Astrocyte of the cerebellum (primary cell): ENCODE measurements around the gene GNAL.

ENCODE experiments used
- DNase-seq: peaks from one replicate; pipeline ENCODE4 v3.0.0-alpha.2; 2011; ENCODE audit warnings: low read depth
- H3K4me3 ChIP-seq: 2 replicates; pipeline ENCODE4 v1.5.1; 2011; ENCODE audit warnings: mild to moderate bottlenecking, low read depth, low read length, moderate library complexity
- CTCF ChIP-seq: IDR thresholded peaks from 2 replicates; pipeline ENCODE4 v1.5.1; 2012; ENCODE audit warnings: low read length, low read depth, moderate library complexity, mild to moderate bottlenecking; ENCODE audit errors: missing control alignments
- in situ Hi-C: cut with HindIII; loops from 2 replicates; pipeline ENCODE4 v1.10.0; 2017; ENCODE audit warnings: low sequenced_read_pairs

Gene GNAL

GRCh38 chr18:11728249-11728648 is 39.2 kb downstream of the GNAL start:
- in situ Hi-C loops, result loop anchor here (25.0 kb wide), 1 partner anchor 284 kb away; no protein-coding TSS in a partner anchor
- no peak for DNase-seq
- H3K4me3 ChIP-seq, result no peak overlapping the region
- peak; percentile 29 for TF ChIP-seq CTCF

- TF ChIP-seq CTCF, result no peak
- DNase-seq, result no peak
- in situ Hi-C loops, result loop anchor here (25.0 kb wide), 1 partner anchor 283 kb away; no protein-coding TSS in a partner anchor
- H3K4me3 ChIP-seq, result no peak overlapping the region
Observed at GRCh38 chr18:11729556-11729955, 40.5 kb downstream of the GNAL start.

- in situ Hi-C loops, result loop anchor here (25.0 kb wide), 1 partner anchor 279 kb away; no protein-coding TSS in a partner anchor
- peak; percentile 94 for TF ChIP-seq CTCF
- H3K4me3 ChIP-seq, result peak overlapping the region; percentile 13
- DNase-seq, result peak; percentile 18
Observed at GRCh38 chr18:11733031-11733430, 44.0 kb downstream of the GNAL start.

- no peak for TF ChIP-seq CTCF
- in situ Hi-C loops, result loop anchor here (25.0 kb wide), 1 partner anchor 276 kb away; no protein-coding TSS in a partner anchor
- no peak for DNase-seq
- H3K4me3 ChIP-seq, result no peak overlapping the region
Observed at GRCh38 chr18:11736656-11737055, 47.6 kb downstream of the GNAL start.

GRCh38 chr18:11739893-11740292 is 50.8 kb downstream of the GNAL start:
- DNase-seq, result no peak
- in situ Hi-C loops, result loop anchor here (25.0 kb wide), 1 partner anchor 272 kb away; no protein-coding TSS in a partner anchor
- no peak overlapping the region for H3K4me3 ChIP-seq
- TF ChIP-seq CTCF, result no peak

GRCh38 chr18:11740461-11740860 is 51.4 kb downstream of the GNAL start:
- TF ChIP-seq CTCF, result no peak
- H3K4me3 ChIP-seq, result no peak overlapping the region
- in situ Hi-C loops, result loop anchor here (25.0 kb wide), 1 partner anchor 272 kb away; no protein-coding TSS in a partner anchor
- DNase-seq, result no peak
